CD4-positive, CD25-positive, alpha-beta regulatory T cell (primary cell): ENCODE results near the gene TAF1B. TPM values are rescaled to one million over a fixed set of nuclear protein-coding genes. Genes with fewer than 3 reads are reported as not detected.

Experiments
- ATAC-seq, 2 donors: fragments of 150-1000 bp; cut with Tn5 transposase; one replicate each; pipeline ENCODE4 v1.10.0; 2021; ENCODE audit warnings: low read depth in 2 of 2, moderate number of reproducible peaks in 2 of 2, moderate library complexity in 1 of 2
- DNase-seq, 3 donors: peaks; one replicate each; pipeline versions ENCODE4 v3.0.0 to v3.0.0-alpha.2; 2012 to 2022; ENCODE audit warnings: mixed read lengths in 1 of 3
- H3K27ac ChIP-seq: one replicate; pipeline ENCODE4 v1.7.0; 2013; ENCODE audit warnings: mild to moderate bottlenecking, low read length; ENCODE audit not compliant: insufficient read depth, poor library complexity, severe bottlenecking
- H3K27me3 ChIP-seq: one replicate; pipeline ENCODE4 v1.7.0; 2013; ENCODE audit warnings: low read length; ENCODE audit not compliant: control insufficient read depth, insufficient read depth
- H3K36me3 ChIP-seq: one replicate; pipeline ENCODE4 v1.7.0; 2013; ENCODE audit warnings: mild to moderate bottlenecking, low read length, moderate library complexity; ENCODE audit not compliant: control insufficient read depth, insufficient read depth
- H3K4me1 ChIP-seq: 2 replicates; pipeline ENCODE4 v1.7.0; 2013; ENCODE audit warnings: mild to moderate bottlenecking, low read length; ENCODE audit not compliant: insufficient read depth, control insufficient read depth, poor library complexity, severe bottlenecking
- H3K4me3 ChIP-seq: one replicate; pipeline ENCODE4 v1.7.0; 2013; ENCODE audit warnings: low read depth, mild to moderate bottlenecking, low read length, moderate library complexity
- H3K9me3 ChIP-seq, 2 experiments: 1 replicate in 1 of 2; 2 replicates in 1 of 2; pipeline ENCODE4 v1.7.0; 2013; ENCODE audit warnings: low read length in 2 of 2, mild to moderate bottlenecking in 1 of 2, moderate library complexity in 1 of 2; ENCODE audit not compliant: control insufficient read depth in 2 of 2
- H3K27ac Mint-ChIP-seq, 3 donors: one replicate each; pipeline ENCODE4 v1.8.0; 2020 to 2022; ENCODE audit warnings: mild to moderate bottlenecking in 3 of 3, mixed read lengths in 3 of 3, moderate library complexity in 2 of 3
- H3K27me3 Mint-ChIP-seq: one replicate; pipeline ENCODE4 v1.8.0; 2022; ENCODE audit warnings: mild to moderate bottlenecking, mixed read lengths
- H3K36me3 Mint-ChIP-seq: one replicate; pipeline ENCODE4 v1.8.0; 2020; ENCODE audit warnings: mixed read lengths
- H3K4me1 Mint-ChIP-seq, 4 donors: one replicate each; pipeline ENCODE4 v1.8.0; 2020 to 2022; ENCODE audit warnings: mixed read lengths in 4 of 4, mild to moderate bottlenecking in 1 of 4
- H3K4me3 Mint-ChIP-seq, 4 donors: one replicate each; pipeline ENCODE4 v1.8.0; 2020 to 2022; ENCODE audit warnings: mild to moderate bottlenecking in 4 of 4, mixed read lengths in 4 of 4, moderate library complexity in 3 of 4
- H3K9me3 Mint-ChIP-seq, 7 donors: one replicate each; pipeline ENCODE4 v1.8.0; 2020 to 2022; ENCODE audit warnings: mixed read lengths in 7 of 7, mild to moderate bottlenecking in 3 of 7, moderate library complexity in 2 of 7
- polyA plus RNA-seq, 4 donors: library from polyadenylated mRNA; unstranded; fragments of 300-500 nt; fragmentation: Illumina TruSeq; gene quantifications; one replicate each; pipeline ENCODE4 v1.2.3, GENCODE V29; 2021
- total RNA-seq: library from RNA; stranded (reverse); gene quantifications from one replicate; pipeline ENCODE4 v1.2.3, GENCODE V29; 2022

Gene TAF1B
- total and polyA plus RNA-seq, 5 donors from 2014 or later = 9.1 to 23.9 (median 12.0) TPM

DNA sequence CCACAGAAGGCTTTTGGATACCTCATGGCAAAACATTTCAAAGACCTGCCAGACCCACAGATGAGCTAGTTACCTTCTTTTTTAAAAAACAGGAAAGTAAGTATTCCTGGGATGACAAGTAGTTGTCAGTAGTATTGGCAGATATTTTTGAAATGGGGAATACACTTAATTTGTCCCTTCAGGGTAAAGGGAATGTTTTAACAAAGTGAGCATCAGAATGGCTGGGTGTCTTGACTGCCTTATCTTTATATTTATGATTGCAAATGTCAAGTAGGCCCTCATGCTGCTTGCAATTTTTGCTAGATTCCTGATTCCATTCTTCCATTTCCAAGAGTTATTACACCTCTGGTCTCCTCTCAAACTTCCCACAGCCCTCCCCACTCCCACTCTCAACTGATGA is 4.9 kb upstream of the TAF1B start:
- Mint-ChIP-seq H3K27ac (peak overlapping the region in 1 of 3 donors; percentile 46), H3K9me3 (peaks cover 0 to 1% (median 0%) of the 10 kb centered on the region in 7 donors), H3K4me3 (no peak overlapping the region), H3K27me3 (peaks cover 15% of the 10 kb centered on the region), H3K36me3 (no peaks in the 10 kb centered on the region), H3K4me1 (peaks cover 0 to 14% (median 3%) of the 10 kb centered on the region in 4 donors)
- Histone ChIP-seq H3K4me1 (no peaks in the 10 kb centered on the region), H3K36me3 (no peaks in the 10 kb centered on the region), H3K27ac (no peak overlapping the region), H3K27me3 (no peaks in the 10 kb centered on the region), H3K9me3 (no peaks in the 10 kb centered on the region), H3K4me3 (no peak overlapping the region)
- no peak for ATAC-seq
- no peak for DNase-seq

DNA sequence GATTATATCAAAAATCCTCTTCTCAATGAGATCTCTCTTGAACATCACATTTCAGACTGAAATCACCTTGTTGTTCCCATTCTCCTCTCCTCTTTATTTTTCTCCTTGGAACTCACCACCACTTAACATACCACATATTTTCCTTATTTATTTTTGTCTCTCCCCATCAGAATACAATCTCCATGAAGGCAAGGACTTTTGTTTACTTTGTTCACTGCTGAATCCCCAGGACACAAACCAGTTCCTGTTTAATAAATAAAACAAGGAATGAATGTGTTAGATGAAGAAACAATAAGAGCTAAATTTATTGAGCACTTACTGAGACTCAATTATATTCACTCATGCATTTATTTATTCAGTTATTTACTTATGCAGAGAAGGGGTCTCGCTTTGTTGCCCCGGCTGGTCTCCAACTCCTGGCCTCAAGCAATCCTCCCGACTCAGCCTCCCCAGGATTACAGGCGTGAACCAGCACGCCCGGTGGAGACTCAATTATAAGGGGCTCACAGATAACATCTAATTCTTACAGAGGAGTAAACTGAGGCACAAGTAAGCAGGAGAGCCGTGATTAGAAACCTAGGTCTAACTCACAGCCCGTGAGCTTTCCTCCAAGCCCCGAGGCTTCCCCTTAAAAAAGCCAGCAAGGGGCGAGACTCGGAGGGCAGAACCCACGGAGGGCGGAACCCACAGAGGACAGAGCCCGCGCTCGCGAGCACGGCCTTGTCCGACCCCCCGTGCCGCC is 616 bp upstream of the TAF1B start:
- H3K4me3 ChIP-seq = peak overlapping the region; percentile 97
- peaks cover 12% of the 10 kb centered on the region for H3K36me3 ChIP-seq
- Mint-ChIP-seq H3K9me3 (peaks cover 0 to 1% (median 0%) of the 10 kb centered on the region in 7 donors), H3K4me3 (peak overlapping the region; percentile 93 to 99 (median 96)), H3K27me3 (no peaks in the 10 kb centered on the region), H3K27ac (peak overlapping the region; percentile 93 to 98 (median 94)), H3K36me3 (peaks cover 17% of the 10 kb centered on the region), H3K4me1 (peaks cover 28 to 52% (median 35%) of the 10 kb centered on the region in 4 donors)
- peaks cover 30% of the 10 kb centered on the region for H3K4me1 ChIP-seq
- H3K27me3 ChIP-seq = no peaks in the 10 kb centered on the region
- peak overlapping the region; percentile 85 for H3K27ac ChIP-seq
- DNase-seq (no peak), ATAC-seq (no peak)
- H3K9me3 ChIP-seq = no peaks in the 10 kb centered on the region

DNA sequence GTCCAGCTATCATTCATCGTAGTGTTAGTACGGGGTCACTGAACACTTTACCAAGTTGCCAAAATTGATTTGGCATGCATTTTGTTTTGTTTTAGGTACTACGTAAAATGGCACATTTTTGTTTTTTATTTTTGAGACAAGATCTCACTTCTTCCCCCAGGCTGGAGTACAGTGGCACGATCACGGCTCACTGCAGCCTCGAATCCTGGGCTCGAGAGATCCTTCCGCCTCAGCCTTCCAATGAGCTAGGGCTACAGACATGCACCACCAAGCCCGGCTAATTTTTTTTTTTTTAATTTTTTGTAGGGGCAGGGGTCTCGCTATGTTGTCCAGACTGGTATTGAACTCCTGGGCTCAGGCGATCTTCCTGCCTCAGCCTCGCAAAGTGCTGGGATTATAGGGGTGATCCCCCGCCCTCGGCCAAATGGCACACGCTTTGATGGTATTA is 786 bp downstream of the TAF1B start:
- Mint-ChIP-seq H3K4me1 (peaks cover 33 to 59% (median 43%) of the 10 kb centered on the region in 4 donors), H3K27ac (peak overlapping the region; percentile 93 to 98 (median 94)), H3K36me3 (peaks cover 18% of the 10 kb centered on the region), H3K27me3 (no peaks in the 10 kb centered on the region), H3K4me3 (peak overlapping the region; percentile 93 to 99 (median 96)), H3K9me3 (no peaks in the 10 kb centered on the region)
- peak overlapping the region; percentile 97 for H3K4me3 ChIP-seq
- DNase-seq (peak in 1 of 3 donors; percentile 37), ATAC-seq (no peak)
- peaks cover 33% of the 10 kb centered on the region for H3K4me1 ChIP-seq
- H3K27me3 ChIP-seq = no peaks in the 10 kb centered on the region
- peaks cover 12% of the 10 kb centered on the region for H3K36me3 ChIP-seq
- no peaks in the 10 kb centered on the region for H3K9me3 ChIP-seq
- H3K27ac ChIP-seq = peak overlapping the region; percentile 85

DNA sequence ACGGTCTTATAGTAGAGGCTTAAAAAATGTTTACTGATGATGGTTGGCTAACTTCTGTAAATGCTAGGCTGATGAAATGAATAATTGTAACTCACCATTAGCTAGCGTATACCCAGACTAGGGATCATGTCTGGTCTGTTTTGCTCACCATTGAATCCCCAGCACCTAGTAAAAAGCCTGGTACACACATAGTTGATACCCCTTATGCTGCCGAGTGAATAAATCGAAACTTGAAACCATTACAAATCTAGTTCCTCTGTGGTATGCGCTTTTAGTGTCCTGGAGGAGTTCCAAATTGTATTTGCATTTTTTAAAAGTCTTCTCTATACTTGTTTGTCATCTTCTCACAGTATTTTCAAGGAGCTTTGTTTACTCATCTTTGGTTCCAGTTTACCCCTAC is 1.3 kb downstream of the TAF1B start:
- Mint-ChIP-seq H3K27me3 (no peaks in the 10 kb centered on the region), H3K4me1 (peaks cover 33 to 62% (median 46%) of the 10 kb centered on the region in 4 donors), H3K9me3 (no peaks in the 10 kb centered on the region), H3K4me3 (peak overlapping the region; percentile 93 to 99 (median 96)), H3K36me3 (peaks cover 20% of the 10 kb centered on the region), H3K27ac (peak overlapping the region; percentile 29 to 93 (median 46))
- peaks cover 33% of the 10 kb centered on the region for H3K4me1 ChIP-seq
- no peak for ATAC-seq
- peaks cover 18% of the 10 kb centered on the region for H3K36me3 ChIP-seq
- H3K27me3 ChIP-seq = no peaks in the 10 kb centered on the region
- no peak overlapping the region for H3K27ac ChIP-seq
- H3K4me3 ChIP-seq = peak overlapping the region; percentile 97
- peak in 1 of 3 donors; percentile 41 for DNase-seq
- no peaks in the 10 kb centered on the region for H3K9me3 ChIP-seq

DNA sequence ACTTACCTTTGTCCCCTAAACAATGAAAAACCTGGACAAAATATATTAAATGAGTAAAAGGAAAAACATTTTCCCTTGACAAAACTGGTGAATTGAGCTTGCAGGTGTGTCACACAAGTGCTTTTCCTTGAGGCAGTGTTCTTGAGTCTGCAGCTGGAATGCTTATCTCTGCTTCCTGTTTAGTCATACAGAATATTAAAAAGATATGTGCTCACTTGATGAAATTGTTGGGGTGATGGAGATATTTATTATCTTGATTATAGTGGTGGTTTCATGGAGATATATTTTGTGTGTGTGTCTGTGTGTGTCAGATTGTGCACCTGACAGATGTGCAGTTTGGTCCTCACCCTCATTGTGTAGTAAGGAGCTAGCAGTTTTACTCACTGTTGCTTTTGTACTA is 3.3 kb downstream of the TAF1B start:
- Histone ChIP-seq H3K36me3 (peaks cover 35% of the 10 kb centered on the region), H3K9me3 (no peaks in the 10 kb centered on the region), H3K4me3 (no peak overlapping the region), H3K27ac (no peak overlapping the region), H3K27me3 (no peaks in the 10 kb centered on the region), H3K4me1 (peaks cover 33% of the 10 kb centered on the region)
- peaks cover 36% of the 10 kb centered on the region for H3K36me3 Mint-ChIP-seq
- peaks cover 33 to 62% (median 52%) of the 10 kb centered on the region in 4 donors for H3K4me1 Mint-ChIP-seq
- H3K27ac Mint-ChIP-seq = no peak overlapping the region
- DNase-seq (no peak), ATAC-seq (no peak)
- peak overlapping the region in 3 of 4 donors; percentile 32 to 99 (median 85) for H3K4me3 Mint-ChIP-seq
- no peaks in the 10 kb centered on the region for H3K27me3 Mint-ChIP-seq
- no peaks in the 10 kb centered on the region for H3K9me3 Mint-ChIP-seq

DNA sequence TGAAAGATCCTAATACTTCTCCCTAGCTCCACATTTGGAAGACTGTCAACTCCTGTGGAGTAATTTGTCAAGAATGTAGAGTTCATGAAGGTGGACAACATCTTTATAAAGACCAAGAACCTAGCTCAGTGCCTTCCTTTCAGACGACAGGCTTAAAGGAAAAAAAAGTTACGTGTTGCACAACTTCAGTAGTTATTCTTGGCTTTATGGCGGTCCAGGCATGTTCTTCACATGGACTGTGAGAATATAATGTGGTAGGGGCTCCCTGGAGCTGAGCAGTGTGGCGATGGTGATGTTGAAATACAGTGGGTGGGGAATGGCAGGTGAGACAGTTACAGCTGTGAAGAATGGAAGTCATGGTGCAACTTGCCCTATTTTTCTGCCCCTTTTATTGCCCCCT is 3.9 kb downstream of the TAF1B start:
- Histone ChIP-seq H3K36me3 (peaks cover 41% of the 10 kb centered on the region), H3K4me3 (no peak overlapping the region), H3K4me1 (peaks cover 33% of the 10 kb centered on the region), H3K27ac (no peak overlapping the region), H3K9me3 (no peaks in the 10 kb centered on the region), H3K27me3 (no peaks in the 10 kb centered on the region)
- H3K9me3 Mint-ChIP-seq = no peaks in the 10 kb centered on the region
- no peak overlapping the region for H3K27ac Mint-ChIP-seq
- H3K4me1 Mint-ChIP-seq = peaks cover 33 to 62% (median 52%) of the 10 kb centered on the region in 4 donors
- peaks cover 41% of the 10 kb centered on the region for H3K36me3 Mint-ChIP-seq
- no peaks in the 10 kb centered on the region for H3K27me3 Mint-ChIP-seq
- no peak for DNase-seq
- ATAC-seq = no peak
- H3K4me3 Mint-ChIP-seq = peak overlapping the region in 2 of 4 donors; percentile 65 to 99

DNA sequence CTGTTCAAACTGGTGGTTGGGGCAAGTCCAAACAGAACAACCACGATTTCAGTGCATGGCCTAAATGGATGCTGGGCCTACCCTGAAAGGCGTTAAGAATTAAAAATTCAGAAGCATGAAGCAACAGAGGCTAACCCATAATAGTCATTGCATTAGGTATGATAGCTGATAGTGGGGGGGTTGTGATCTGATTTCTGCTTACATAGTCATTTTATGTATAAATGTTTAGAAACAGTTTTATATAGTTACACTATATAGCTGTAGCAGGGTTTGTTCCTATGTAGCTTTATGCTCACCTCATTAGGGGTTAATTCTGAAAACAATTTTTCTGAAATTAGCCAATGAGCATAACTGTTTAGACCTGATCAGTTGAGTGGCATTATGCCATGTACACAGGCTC is 9.6 kb downstream of the TAF1B start:
- peaks cover 0 to 6% of the 10 kb centered on the region in 2 experiments for H3K9me3 ChIP-seq
- H3K27ac Mint-ChIP-seq = no peak overlapping the region
- ATAC-seq (no peak), DNase-seq (no peak)
- H3K27ac ChIP-seq = no peak overlapping the region
- no peaks in the 10 kb centered on the region for H3K27me3 Mint-ChIP-seq
- peaks cover 3 to 20% (median 9%) of the 10 kb centered on the region in 4 donors for H3K4me1 Mint-ChIP-seq
- peaks cover 69% of the 10 kb centered on the region for H3K36me3 Mint-ChIP-seq
- no peak overlapping the region for H3K4me3 ChIP-seq
- H3K36me3 ChIP-seq = peaks cover 84% of the 10 kb centered on the region
- no peak overlapping the region for H3K4me3 Mint-ChIP-seq
- H3K27me3 ChIP-seq = no peaks in the 10 kb centered on the region
- H3K9me3 Mint-ChIP-seq = peaks cover 0 to 13% (median 2%) of the 10 kb centered on the region in 7 donors
- H3K4me1 ChIP-seq = peaks cover 4% of the 10 kb centered on the region
